ENCODE results near the gene CDC25C.
"Not testable (repeated sequence)": the region's sequence is repeated elsewhere in the genome, so short reads cannot be mapped to it uniquely, and the experiment has no call there.

CDC25C gene

DNA sequence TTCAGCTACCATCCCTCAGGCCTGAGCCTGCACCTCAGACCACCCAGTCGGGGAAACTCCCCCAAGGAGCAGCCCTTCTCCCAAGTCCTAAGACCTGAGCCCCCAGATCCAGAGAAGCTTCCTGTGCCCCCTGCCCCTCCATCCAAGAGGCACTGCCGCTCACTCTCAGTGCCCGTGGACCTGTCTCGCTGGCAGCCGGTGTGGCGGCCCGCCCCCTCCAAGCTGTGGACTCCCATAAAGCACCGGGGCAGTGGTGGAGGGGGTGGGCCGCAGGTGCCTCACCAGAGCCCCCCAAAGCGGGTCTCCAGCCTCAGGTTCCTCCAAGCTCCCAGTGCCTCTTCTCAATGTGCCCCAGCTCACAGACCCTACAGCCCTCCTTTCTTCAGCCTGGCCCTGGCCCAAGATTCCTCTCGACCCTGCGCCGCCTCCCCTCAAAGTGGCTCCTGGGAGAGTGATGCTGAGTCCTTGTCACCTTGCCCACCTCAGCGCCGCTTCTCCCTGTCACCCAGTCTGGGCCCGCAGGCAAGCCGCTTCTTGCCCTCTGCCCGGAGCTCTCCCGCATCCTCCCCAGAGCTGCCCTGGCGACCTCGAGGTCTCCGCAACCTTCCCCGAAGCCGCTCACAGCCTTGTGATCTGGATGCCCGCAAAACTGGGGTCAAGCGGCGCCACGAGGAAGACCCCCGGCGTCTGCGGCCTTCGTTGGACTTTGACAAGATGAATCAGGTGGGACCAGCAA is 13.5 kb upstream of the CDC25C start:
- no peak for DNase-seq

DNA sequence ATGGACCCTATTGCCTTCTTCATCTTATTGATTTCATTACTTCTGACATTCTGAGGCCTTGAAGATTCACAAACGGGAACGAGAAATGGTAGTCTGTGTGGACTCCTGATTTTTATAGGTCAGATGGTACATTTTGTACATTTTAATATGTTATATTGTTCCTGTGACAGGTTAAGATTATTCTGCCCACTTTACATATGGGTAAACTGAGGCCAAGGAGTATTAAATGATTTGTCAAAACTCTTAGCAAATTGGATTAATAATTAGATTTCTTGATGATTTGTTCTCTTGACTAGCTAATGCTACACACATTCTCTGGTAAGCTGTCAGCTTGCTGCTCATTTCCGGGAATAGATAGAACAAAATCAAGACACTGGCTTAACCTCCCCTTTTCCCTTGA is 8.4 kb upstream of the CDC25C start:
- no peak for DNase-seq

DNA sequence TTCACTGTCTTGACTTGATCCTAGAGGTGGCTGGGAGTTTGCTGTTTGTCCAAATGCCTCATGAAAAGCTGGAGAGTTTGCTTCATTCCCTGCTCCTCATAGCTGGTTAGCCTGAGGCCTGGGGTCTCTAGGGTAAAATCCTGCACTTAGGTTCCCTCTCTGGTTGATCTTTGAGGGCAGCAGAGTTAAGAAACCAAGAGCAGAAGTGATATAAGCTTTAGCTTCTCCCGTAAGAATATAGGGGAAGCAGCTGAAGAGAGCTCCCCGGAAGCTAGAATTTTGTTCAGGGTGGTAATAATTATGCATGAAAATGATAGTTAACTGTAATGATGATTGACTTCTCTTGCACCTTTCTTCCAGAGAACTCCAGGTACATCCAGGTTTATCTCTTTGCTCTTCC is 7.9 kb upstream of the CDC25C start:
- DNase-seq: no peak

DNA sequence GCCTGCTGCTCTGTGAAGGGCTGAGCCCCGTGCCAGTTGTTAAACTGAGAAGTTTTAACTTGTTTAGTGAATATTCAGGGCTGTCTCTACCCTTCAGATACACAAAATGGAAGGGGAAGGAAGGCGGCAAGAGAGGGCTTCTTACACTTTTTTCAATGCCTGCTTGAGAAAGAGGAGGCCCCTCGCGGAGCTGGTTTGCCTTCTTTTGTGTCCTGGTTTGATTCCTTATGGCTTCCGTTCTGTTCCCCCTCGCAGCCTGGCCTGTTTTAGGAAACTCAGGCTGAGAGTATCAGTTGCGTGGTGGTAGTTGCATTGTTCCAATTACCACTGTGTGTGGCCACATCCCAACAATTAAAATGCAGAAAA is 7.5 kb upstream of the CDC25C start:
- DNase-seq: peak; percentile 15

DNA sequence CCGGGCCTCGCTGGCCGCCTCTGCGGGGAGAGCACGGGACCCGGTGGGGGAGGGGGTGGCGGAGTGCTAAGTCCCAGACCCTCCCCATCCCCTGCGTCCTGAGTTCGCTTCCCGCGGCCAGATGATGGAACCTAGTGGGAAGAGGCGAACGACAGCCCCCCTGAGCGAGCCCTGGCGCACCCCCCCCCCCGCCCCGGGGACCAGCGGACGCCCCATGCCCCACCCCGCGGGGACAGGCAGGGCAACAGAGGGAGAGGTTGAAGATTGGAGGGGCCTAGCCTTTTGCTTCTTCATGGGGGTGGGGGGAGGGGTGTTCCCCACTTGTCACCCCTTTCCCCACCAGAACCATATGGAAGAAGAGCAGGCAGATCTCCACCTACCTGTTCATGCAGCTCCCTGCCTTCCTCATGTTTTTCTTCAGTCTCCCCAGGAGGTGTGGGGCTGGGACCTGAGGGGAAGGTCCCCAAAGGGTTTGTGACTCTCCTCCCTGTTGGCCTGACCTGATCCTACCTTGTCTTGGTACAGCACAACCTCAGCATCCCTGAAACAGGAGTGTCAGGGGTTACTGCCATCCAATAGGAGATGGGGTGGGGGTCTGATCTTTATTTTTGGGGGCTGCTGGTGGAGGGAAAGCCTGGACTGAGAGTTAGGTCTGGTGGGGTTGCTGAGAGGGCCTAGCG is 6.9 kb upstream of the CDC25C start:
- no peak for DNase-seq

DNA sequence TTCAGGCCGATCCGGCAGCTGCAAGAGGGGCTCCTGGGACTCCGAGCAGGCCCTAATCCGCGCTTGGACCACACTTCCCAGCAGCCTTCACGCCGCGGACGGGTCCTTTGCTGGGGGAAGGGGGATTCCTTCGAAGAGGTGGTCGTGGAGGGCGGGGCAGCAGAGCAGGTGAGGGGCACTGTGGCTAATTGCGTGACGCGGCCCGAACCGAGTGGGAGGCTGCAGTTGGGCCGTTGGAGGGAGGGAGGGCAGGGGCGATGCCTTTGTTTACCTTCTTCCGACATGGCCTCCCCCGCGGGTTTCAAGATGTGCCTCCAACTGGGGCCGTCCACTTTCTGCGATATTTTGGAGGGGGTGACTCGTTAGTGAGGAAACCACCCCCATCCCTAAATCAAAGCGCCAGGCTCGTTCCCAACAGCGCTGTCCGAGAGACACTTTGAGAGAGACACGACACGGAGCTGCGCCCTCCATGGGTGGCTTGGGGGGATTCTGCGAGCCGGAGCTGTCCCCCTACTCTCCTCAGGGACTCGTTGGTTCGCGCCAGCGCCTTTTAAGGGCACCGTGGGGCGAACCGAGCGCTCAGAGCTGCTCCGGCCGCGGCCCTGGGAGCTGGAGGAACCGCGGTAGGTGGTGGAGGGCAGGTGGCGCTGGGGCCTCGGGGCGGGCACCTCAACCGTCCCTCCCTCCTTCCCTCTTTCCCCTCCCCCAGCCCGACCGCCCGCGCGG is 6.2 kb upstream of the CDC25C start, which contains the start of gene FAM53C:
Gene FAM53C (plus strand): TSS at position 582 of the 726 bp plus-strand sequence. CDS start 3,070 bp downstream, outside the sequence.
- DNase-seq: peak; percentile 93

DNA sequence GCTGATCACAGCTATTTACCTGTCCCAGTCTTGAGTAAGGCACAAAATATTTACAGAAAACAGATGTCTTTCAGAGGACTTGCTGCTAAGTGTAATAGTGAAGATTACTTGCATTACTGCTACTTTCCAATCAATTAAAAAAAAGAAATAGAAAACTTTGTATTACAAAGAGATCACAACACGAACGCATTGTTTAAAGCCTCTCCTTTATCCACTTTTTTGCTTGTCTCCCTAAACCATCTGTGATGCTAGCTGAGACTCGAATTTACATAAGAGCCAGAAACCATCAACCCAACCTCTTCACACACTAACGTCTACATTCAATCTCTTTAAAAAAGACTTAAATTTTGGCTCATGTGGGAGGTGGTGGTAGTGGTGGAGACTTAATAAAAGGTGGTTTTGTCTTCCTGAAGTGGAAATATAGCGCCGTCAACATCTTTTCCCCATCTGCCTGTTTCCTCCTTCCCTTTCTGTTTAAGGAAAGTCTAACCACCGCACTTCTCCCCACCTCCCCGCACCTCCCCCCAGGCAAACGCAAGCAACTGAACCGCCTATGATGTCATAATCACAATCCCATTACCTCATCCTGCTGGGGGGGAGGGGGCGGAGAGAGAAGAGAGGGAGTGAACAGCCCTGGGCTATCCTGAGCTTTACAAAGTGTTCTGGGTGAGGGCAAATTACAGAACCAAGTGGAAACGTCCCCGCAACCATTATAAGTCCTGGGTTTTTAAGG is 5.5 kb upstream of the CDC25C start:
- peak; percentile 87 for DNase-seq

DNA sequence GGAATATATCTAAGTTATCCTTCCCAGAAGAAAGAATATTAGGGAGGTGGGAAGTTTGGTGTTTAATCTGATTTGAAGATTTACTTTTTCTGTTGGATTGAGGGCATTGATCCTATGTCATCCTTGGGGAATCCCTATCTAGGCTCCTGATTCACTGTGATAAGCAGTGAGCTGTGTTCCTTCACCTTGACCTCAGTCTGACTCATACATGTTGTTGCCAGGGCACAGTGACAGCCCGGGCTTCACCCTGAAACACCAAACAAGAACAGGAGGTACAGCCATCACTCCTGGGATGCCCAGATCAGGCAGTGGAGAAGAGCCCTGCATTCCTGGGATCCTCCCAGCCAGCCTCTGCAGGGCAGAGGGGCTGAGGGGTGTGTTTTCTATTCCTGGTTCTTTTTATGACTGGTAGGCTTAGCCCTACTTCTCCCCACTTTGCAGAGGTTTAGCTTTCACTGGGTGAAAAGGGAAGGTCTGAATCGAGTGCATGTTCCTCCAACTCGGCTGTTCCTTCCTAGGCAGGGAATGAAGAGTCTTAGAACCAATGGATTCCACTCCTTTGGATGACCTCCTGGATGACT is 3.4 kb upstream of the CDC25C start:
- DNase-seq: no peak

DNA sequence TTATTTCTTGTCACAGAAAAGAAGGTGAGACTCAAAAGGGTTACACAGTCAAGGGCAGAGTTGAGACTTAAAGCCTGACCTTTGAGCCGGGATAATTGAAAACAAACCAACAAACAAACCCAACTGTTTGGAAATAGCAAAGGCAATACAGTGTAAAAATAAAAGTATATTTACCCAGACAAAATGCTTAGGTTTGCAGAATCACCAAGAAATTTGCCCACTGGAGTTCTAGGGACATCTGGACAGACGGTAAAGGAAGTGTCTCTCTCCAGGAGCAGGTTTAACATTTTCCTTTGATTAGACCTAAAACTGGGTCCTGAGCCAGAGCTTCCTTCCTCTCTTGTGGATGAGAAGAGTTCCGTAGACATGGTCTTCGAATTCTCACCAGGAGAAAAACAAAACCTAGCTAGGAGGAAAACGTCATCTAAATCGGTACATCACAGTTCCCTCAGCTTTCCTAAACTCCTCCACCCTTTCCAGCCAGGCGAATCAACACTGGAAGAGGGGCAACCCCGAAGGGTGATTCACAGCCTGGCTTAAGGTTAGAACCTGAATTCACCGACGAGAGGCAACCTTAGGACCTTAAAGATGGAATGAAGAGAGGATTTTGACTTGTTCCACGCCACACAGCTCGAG is 673 bp downstream of the CDC25C start:
- no peak for DNase-seq

DNA sequence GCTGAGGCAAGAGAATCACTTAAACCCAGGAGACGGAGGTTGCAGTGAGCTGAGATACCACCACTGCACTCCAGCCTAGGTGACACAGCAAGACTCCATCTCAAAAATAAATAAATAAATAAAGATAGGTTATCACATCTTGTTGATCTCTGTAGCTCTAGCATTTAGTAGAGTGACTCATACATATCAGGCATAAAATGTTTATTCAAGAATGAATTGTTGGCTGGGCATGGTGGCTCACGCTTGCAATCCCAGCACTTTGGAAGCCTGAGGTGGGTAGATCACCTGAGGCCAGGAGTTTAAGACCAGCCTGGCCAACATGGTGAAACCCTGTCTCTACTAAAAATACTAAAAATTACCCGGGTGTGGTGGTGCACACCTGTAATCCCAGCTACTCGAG is 13.4 kb downstream of the CDC25C start:
- DNase-seq: not testable (repeated sequence)

DNA sequence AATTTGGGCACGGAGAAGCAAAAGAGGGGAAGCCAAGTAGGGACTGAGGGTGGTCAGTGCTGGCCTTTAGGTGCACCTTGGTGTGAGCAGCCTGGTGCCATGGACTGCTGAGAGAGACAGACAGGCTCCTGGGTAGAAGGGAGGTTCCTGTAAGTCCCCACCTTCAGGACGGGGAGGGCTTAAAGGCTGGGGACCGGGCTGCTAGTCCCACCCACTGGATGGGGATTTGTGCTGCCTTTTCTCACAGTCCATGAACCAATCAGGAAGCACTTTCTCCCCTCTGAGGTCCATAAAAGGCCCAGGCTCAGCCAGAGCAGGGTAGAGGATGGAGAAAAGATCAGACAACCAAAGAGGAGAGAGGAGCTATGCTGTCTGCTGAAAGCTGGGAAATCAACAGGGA is 15.2 kb downstream of the CDC25C start:
- DNase-seq: no peak

DNA sequence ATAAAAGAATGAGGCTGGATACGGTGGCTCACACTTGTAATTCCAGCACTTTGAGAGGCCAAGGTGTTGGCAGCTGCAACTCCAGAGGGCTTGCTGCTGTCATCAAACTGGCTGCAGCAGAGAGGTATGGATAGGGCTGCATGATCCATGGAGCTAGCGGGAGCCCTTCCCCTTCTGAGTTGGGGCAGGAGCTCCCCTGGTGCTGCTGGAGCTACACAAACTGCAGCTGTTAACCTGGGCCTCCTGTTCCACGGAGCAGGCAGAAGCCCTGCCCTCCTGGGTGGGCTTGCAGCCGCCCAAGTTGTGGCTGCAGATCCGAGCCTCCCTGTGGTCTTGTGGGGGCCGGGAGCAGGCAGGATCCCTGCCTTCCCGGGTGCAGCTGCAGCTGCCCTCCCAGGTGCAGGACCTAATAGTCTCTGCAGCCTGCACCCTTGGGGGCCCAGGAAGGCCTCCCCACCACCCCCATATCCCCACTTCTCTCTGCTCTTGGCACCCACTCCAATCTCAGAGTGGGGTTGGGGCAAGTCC is 15.8 kb downstream of the CDC25C start:
- no peak for DNase-seq

DNA sequence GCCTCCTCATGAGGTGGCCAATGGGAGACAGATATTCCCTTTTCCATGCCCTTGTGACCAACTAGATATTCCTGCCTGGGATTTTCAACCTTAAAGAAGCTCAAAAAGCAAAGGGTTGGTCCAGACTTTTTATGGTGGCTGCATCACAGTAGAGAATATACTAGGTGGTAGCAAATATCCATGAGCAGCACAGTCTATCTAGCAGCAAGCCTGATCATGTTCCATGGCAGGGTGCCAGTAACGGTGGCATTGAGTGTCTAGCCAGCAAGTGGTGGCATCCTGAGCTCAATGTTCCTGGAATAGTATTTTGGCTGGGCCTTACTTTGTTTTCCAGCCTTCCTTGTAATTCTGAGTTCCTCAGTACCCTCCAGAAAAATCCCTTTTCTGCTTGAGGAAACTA is 25.8 kb downstream of the CDC25C start:
- DNase-seq: no peak

DNA sequence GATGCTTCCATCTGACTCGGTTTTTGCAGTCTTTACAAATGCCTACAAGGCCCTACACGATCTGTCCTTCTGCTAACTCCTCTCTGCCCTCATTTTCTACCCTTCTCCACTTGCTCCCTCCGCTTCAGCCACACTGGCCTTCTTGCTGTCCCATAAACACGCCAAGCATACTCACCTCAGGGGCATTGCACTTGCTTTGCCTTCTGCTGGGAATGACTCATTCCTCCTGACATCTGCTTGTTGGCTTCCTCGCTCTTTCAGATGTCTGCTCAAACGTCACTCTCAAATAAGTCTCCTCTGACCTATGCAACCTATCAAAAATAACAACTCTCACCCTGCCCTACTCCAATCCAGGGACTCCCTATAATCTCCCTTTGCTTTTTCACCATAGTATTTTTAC is 28.2 kb downstream of the CDC25C start:
- DNase-seq: peak; percentile 8

DNA sequence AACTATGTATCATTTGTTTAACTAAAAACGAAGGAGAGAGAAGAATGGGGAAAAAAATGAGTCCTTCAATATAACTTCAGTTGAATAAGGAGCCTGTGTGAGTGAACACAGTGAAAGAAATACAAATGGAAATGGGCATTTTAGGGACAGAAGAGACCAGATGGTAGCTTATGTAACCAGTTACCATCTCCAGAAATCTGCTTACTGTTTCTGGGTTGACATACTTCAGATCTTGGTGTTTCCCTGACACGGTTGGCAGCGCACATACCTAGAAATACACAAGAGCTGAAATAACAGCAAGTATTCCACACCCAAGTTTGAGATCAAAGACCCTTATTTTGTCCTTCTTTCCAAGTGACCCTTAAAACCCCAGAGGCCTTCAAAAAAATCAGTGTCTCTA is 42.3 kb downstream of the CDC25C start:
- no peak for DNase-seq

DNA sequence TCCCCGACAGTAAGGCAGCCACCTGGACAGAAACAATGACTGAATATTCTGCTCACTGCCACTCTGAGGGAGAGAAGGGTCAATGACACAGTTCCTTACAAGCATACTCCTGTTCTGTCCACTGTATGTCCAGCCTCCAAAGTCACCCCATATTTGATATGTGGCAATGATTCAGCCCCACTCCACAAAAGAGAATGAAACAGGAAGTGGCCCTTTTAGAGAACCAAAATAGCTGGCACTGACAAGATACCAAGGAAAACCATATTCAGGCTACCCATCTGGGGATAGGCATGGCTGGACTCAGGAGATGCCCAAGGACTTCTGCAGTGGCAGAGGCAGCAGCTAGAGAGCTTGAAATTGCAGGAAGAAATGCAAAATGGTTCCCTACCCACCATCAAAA is 44.4 kb downstream of the CDC25C start:
- no peak for DNase-seq

DNA sequence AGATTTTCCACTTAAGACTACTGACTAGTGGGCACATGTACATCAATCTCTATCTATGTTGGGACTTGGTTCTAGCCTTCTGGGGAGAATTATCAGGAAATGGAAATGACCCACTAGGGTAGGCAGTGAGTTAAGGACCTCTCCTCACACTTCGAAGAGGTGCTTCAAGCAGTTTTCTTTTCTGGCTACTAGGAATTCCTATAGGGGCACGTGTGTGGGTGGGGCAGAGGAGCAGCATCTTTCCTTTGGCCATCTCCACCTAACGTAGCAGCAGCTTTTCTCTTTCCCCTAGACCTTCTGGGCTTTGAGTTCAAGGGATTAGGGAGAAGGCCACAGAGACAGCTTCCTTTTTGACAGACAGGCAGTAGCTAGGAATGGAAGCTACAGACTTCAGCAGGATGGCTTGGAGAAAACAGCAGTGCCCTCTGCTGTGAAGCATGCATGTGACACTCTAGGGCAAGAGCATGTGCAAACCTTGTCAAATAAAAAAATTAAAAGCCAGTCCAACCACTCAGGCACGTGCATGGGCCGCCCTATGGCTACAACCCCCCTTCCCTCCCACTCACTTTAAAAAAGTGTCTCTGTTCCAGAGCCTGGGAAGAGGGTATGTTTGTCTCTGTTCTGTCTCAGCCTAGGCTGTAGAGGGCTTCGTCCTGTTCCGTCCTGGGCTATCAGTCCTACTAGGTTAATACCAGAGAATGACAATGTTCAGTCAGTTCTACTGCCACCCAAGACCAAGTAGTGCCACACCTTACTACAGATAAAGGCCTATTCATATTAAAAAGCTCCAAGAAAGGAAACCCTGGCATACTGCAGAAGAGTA is 48.5 kb downstream of the CDC25C start:
- DNase-seq: peak; percentile 51

DNA sequence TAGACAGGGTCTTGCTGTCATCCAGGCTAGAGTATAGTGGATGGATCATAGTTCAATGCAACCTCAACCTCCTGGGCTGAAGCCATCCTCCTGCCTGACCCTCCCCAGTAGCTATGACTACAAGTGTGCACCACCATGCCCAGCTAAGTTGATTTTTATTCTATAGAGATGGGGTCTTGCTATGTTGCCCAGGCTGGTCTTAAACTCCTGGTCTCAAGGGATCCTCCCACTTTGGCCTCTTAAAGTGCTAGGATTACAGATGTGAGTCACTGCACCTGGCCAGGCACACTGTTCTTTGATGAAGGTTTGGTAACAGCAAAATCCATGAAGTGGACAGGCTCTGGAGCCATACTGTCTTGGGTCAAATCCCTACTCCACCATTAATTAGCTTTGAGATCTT is 50.7 kb downstream of the CDC25C start:
- DNase-seq: no peak

DNA sequence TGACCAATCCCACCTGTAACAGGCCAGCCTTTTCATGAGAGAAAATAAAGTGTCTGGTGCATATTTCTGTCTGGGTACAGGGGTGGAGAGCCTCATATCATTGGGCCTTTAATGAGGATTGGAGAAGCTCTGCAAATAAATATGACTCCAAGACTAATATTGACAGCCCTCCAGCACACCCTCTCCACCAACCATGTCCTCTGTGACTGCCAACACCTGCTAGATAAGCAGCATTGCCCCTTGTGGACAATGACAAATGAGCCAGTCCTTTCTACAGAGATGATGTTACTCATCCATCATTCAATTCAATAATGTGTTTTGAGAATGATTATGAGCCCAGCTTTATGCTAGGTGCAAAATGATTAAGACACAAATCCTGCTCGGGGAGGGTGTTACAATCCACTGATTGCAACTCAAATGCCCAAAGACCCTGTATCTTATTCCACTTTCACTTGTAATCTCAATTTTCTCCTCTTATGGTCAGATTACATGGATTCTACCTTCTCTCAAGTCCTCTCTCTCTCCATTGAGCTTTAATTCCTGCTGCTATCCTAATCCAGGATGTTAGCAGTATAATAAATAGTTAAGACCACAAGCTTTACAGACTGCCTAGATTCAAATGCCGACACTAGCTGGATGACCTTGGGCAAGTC is 55.1 kb downstream of the CDC25C start:
- DNase-seq: no peak

DNA sequence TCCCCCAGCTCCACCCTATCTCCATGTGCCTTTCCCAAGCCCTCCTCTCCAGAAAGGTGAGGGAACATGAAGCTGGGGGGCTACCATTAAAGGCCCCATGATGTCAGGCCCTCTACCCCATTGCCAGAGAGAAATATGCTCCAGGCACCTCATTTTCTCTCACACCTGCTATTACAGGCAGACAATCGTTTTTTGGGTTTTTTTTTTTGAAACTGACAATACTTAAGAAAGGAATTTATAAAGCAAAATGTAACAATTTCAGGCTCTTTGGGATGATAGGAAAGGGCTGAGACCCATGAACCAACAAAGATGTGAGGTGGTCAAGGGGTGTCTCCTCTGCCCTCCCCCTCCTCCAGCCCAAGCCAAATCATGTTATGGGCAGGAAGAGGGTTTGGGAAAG is 55.7 kb downstream of the CDC25C start:
- DNase-seq: no peak

Data from fibroblast of skin of abdomen (primary cell).